NCI-H526 (cell line): Measurements from ENCODE around the gene TGDS.

ENCODE experiments used
- DNase-seq, 2 experiments: peaks; one replicate each; lab custom pipeline; 2025; lab: John Stamatoyannopoulos, UW

TGDS gene

GRCh38 chr13:94599877-94600276, 3.9 kb upstream of the TGDS start:
- DNase-seq: no peak

- no peak for DNase-seq
Observed at GRCh38 chr13:94598281-94598680, 2.3 kb upstream of the TGDS start.

GRCh38 chr13:94596575-94596971, 621 bp upstream of the TGDS start:
- DNase-seq: no peak

- DNase-seq: peak in 1 of 2 experiments; percentile 57
Observed at GRCh38 chr13:94595001-94595949, 677 bp downstream of the TGDS start.

GRCh38 chr13:94590744-94591143, 5.2 kb downstream of the TGDS start:
- DNase-seq: no peak

GRCh38 chr13:94588541-94588940, 7.4 kb downstream of the TGDS start:
- no peak for DNase-seq

- no peak for DNase-seq
Observed at GRCh38 chr13:94586371-94586770, 9.6 kb downstream of the TGDS start.

GRCh38 chr13:94585543-94586101, 10.3 kb downstream of the TGDS start:
- no peak for DNase-seq

GRCh38 chr13:94583926-94584325, 12.0 kb downstream of the TGDS start:
- no peak for DNase-seq

- no peak for DNase-seq
Observed at GRCh38 chr13:94579063-94579462, 16.9 kb downstream of the TGDS start.

GRCh38 chr13:94569615-94570014, 26.3 kb downstream of the TGDS start:
- DNase-seq: no peak

GRCh38 chr13:94568443-94568842, 27.5 kb downstream of the TGDS start:
- DNase-seq: no peak

- DNase-seq: no peak
Observed at GRCh38 chr13:94567581-94567980, 28.4 kb downstream of the TGDS start.

- DNase-seq: no peak
Observed at GRCh38 chr13:94561126-94561525, 34.8 kb downstream of the TGDS start.

- no peak for DNase-seq
Observed at GRCh38 chr13:94560116-94560515, 35.8 kb downstream of the TGDS start.

GRCh38 chr13:94559222-94559795, 36.6 kb downstream of the TGDS start:
- no peak for DNase-seq

GRCh38 chr13:94558716-94559115, 37.2 kb downstream of the TGDS start:
- DNase-seq: no peak

- DNase-seq: no peak
Observed at GRCh38 chr13:94557684-94558235, 38.2 kb downstream of the TGDS start.

- no peak for DNase-seq
Observed at GRCh38 chr13:94556621-94557020, 39.3 kb downstream of the TGDS start.

GRCh38 chr13:94556041-94556440, 39.9 kb downstream of the TGDS start:
- no peak for DNase-seq

GRCh38 chr13:94553766-94554165, 42.2 kb downstream of the TGDS start:
- DNase-seq: no peak

- no peak for DNase-seq
Observed at GRCh38 chr13:94552095-94552494, 43.9 kb downstream of the TGDS start.
